22Rv1 (cell line): Measurements from ENCODE around the gene DCP1B.

Source experiments
- CTCF ChIP-seq: fragments of 450-650 bp; IDR thresholded peaks from 2 replicates; pipeline ENCODE4 v1.5.1; 2017; ENCODE audit warnings: mild to moderate bottlenecking
- ZFX ChIP-seq: fragments of 450-650 bp; IDR thresholded peaks from 2 replicates; pipeline ENCODE4 v1.6.1; 2017; ENCODE audit warnings: antibody characterized with exemption, borderline replicate concordance

GRCh38 chr12:1949771-1950470, 54.3 kb downstream of the DCP1B start:
- TF ChIP-seq CTCF (no peak), ZFX (no peak)
